GM19023 (cell line): ENCODE data around the gene ITPRIPL2.
A peak's percentile ranks its signal among the peaks of the same experiment; 100 is the strongest.

Experiments used
- ATAC-seq: cut with Tn5 transposase; IDR thresholded peaks from one replicate; pipeline ENCODE4 v1.9.1; 2021; ENCODE audit warnings: mild to moderate bottlenecking, moderate library complexity; ENCODE audit not compliant: unreplicated experiment

Gene ITPRIPL2

GRCh38 chr16:19093631-19094541, 19.9 kb upstream of the ITPRIPL2 start:
- no peak for ATAC-seq

GRCh38 chr16:19094542-19095365, 19.0 kb upstream of the ITPRIPL2 start:
- no peak for ATAC-seq

GRCh38 chr16:19095654-19096053, 18.1 kb upstream of the ITPRIPL2 start:
- ATAC-seq = no peak

GRCh38 chr16:19098173-19098572, 15.6 kb upstream of the ITPRIPL2 start:
- ATAC-seq = no peak

GRCh38 chr16:19102187-19102872, 11.4 kb upstream of the ITPRIPL2 start:
- ATAC-seq = no peak

- no peak for ATAC-seq
Observed at GRCh38 chr16:19104607-19105006, 9.2 kb upstream of the ITPRIPL2 start.

GRCh38 chr16:19105131-19105530, 8.6 kb upstream of the ITPRIPL2 start:
- ATAC-seq = no peak

- no peak for ATAC-seq
Observed at GRCh38 chr16:19105891-19106624, 7.7 kb upstream of the ITPRIPL2 start.

GRCh38 chr16:19106625-19107020, 7.1 kb upstream of the ITPRIPL2 start:
- ATAC-seq = no peak

GRCh38 chr16:19108409-19109287, 5.1 kb upstream of the ITPRIPL2 start:
- ATAC-seq = no peak

- ATAC-seq = no peak
Observed at GRCh38 chr16:19109288-19109664, 4.5 kb upstream of the ITPRIPL2 start.

- no peak for ATAC-seq
Observed at GRCh38 chr16:19110537-19111360, 3.0 kb upstream of the ITPRIPL2 start.

- no peak for ATAC-seq
Observed at GRCh38 chr16:19112099-19112407, 1.7 kb upstream of the ITPRIPL2 start.

GRCh38 chr16:19114359-19115147, 789 bp downstream of the ITPRIPL2 start:
- peak; percentile 36 for ATAC-seq

GRCh38 chr16:19115148-19116021, 1.6 kb downstream of the ITPRIPL2 start:
- ATAC-seq = no peak

- ATAC-seq = no peak
Observed at GRCh38 chr16:19116711-19117449, 3.1 kb downstream of the ITPRIPL2 start.
